MM.1S (cell line): ENCODE results near the gene ADCYAP1R1.
"Not testable (repeated sequence)": the region's sequence is repeated elsewhere in the genome, so short reads cannot be mapped to it uniquely, and the experiment has no call there.

ENCODE experiments used
- DNase-seq: peaks from one replicate; pipeline ENCODE4 v3.0.0-alpha.2; 2015
- H2AFZ ChIP-seq: fragments of 300-600 bp; sonication (generic); 2 replicates; pipeline ENCODE4 v1.6.0; 2016; ENCODE audit warnings: antibody characterized with exemption, low read length
- H3F3A ChIP-seq: fragments of 300-600 bp; sonication (generic); 2 replicates; pipeline ENCODE4 v1.6.1; 2016; ENCODE audit warnings: mild to moderate bottlenecking, antibody characterized with exemption, low read length, moderate library complexity, mixed read lengths; ENCODE audit not compliant: insufficient read depth
- H3K27ac ChIP-seq: fragments of 300-600 bp; sonication (generic); 2 replicates; pipeline ENCODE4 v1.5.1; 2016; ENCODE audit warnings: mild to moderate bottlenecking, low read length
- H3K27me3 ChIP-seq: fragments of 300-600 bp; sonication (generic); replicated peaks from 2 replicates; pipeline ENCODE4 v1.6.0; 2016; ENCODE audit warnings: low read length; ENCODE audit not compliant: insufficient read depth
- H3K36me3 ChIP-seq: fragments of 300-600 bp; sonication (generic); replicated peaks from 2 replicates; pipeline ENCODE4 v1.6.1; 2016; ENCODE audit warnings: mild to moderate bottlenecking, low read length, mixed read lengths; ENCODE audit not compliant: insufficient read depth
- H3K4me1 ChIP-seq: fragments of 300-600 bp; sonication (generic); 2 replicates; pipeline ENCODE4 v1.6.1; 2016; ENCODE audit warnings: low read length, mixed read lengths
- H3K4me2 ChIP-seq: fragments of 300-600 bp; sonication (generic); 2 replicates; pipeline ENCODE4 v1.6.0; 2016; ENCODE audit warnings: low read depth, low read length
- H3K4me3 ChIP-seq: fragments of 300-600 bp; sonication (generic); 2 replicates; pipeline ENCODE4 v1.5.1; 2016; ENCODE audit warnings: low read length, mixed read lengths
- H3K79me2 ChIP-seq: fragments of 300-600 bp; sonication (generic); 2 replicates; pipeline ENCODE4 v1.6.1; 2016; ENCODE audit warnings: mixed run types, low read length, mixed read lengths
- H3K9ac ChIP-seq: fragments of 300-600 bp; sonication (generic); 2 replicates; pipeline ENCODE4 v1.6.1; 2016; ENCODE audit warnings: low read length, mixed read lengths
- H3K9me2 ChIP-seq: fragments of 300-600 bp; sonication (generic); replicated peaks from 2 replicates; pipeline ENCODE4 v1.6.1; 2016; ENCODE audit warnings: mild to moderate bottlenecking, low read length, mixed read lengths; ENCODE audit not compliant: insufficient read depth
- H3K9me3 ChIP-seq: fragments of 300-600 bp; sonication (generic); replicated peaks from 2 replicates; pipeline ENCODE4 v1.6.1; 2016; ENCODE audit warnings: mild to moderate bottlenecking, low read length, mixed read lengths; ENCODE audit not compliant: insufficient read depth
- H4K20me1 ChIP-seq: fragments of 300-600 bp; sonication (generic); 2 replicates; pipeline ENCODE4 v1.6.1; 2016; ENCODE audit warnings: mild to moderate bottlenecking, low read length, moderate library complexity, mixed read lengths; ENCODE audit not compliant: insufficient read depth
- EZH2 ChIP-seq: fragments of 300-600 bp; sonication (generic); optimal IDR thresholded peaks from 2 replicates; pipeline ENCODE3; 2017; ENCODE audit warnings: low read depth, mild to moderate bottlenecking, antibody characterized with exemption, low read length, mixed read lengths
- EZH2phosphoT487 ChIP-seq: fragments of 300-600 bp; sonication (generic); IDR thresholded peaks from 2 replicates; pipeline ENCODE4 v1.6.1; 2018; ENCODE audit warnings: antibody characterized with exemption, low read length
- TF ChIP-seq, protein P1 (sequence below): fragments of 300-600 bp; sonication (generic); IDR thresholded peaks from 2 replicates; pipeline ENCODE4 v1.5.1; 2016; ENCODE audit warnings: antibody characterized with exemption, low read length, mixed read lengths

The ADCYAP1R1 gene

DNA sequence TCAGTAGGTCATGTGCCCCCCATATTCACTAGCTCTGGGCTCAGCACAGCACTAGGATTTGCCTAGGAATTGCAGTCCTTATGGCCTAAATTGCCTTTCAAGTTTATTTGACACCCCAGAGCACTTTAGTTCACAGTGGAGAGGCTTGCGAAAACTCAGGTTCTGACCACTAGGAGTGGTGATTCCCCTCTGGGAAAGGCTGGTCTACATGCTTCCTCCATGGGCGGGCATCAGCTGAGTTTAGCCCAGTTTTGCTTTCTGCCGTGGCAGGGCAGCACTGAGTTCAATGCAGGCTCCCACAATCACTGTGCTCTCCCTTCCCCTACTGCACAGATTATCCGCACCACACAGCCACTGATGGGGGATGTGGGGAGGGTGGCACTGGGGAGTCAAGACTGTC is 94.4 kb downstream of the ADCYAP1R1 start:
- Histone ChIP-seq H3K9me3 (no peaks in the 10 kb centered on the region), H3K4me2 (no peak overlapping the region), H3K79me2 (no peaks in the 10 kb centered on the region), H2AFZ (no peak overlapping the region), H3K9me2 (no peaks in the 10 kb centered on the region), H4K20me1 (no peaks in the 10 kb centered on the region), H3K27me3 (no peaks in the 10 kb centered on the region), H3K9ac (no peak overlapping the region), H3K4me1 (no peaks in the 10 kb centered on the region), H3K27ac (no peak overlapping the region), H3K36me3 (no peaks in the 10 kb centered on the region), H3K4me3 (no peak overlapping the region), H3F3A (no peaks in the 10 kb centered on the region)
- DNase-seq: no peak
- TF ChIP-seq EZH2phosphoT487: no peak
- no peak for TF ChIP-seq EZH2
- TF ChIP-seq, protein P1, sequence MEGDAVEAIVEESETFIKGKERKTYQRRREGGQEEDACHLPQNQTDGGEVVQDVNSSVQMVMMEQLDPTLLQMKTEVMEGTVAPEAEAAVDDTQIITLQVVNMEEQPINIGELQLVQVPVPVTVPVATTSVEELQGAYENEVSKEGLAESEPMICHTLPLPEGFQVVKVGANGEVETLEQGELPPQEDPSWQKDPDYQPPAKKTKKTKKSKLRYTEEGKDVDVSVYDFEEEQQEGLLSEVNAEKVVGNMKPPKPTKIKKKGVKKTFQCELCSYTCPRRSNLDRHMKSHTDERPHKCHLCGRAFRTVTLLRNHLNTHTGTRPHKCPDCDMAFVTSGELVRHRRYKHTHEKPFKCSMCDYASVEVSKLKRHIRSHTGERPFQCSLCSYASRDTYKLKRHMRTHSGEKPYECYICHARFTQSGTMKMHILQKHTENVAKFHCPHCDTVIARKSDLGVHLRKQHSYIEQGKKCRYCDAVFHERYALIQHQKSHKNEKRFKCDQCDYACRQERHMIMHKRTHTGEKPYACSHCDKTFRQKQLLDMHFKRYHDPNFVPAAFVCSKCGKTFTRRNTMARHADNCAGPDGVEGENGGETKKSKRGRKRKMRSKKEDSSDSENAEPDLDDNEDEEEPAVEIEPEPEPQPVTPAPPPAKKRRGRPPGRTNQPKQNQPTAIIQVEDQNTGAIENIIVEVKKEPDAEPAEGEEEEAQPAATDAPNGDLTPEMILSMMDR: no peak

- Histone ChIP-seq H4K20me1 (no peaks in the 10 kb centered on the region), H3K4me3 (no peak overlapping the region), H3K4me1 (no peaks in the 10 kb centered on the region), H3K79me2 (no peaks in the 10 kb centered on the region), H3K27ac (no peak overlapping the region), H3F3A (no peaks in the 10 kb centered on the region), H3K36me3 (no peaks in the 10 kb centered on the region), H2AFZ (no peak overlapping the region), H3K27me3 (no peaks in the 10 kb centered on the region), H3K9ac (no peak overlapping the region), H3K9me2 (no peaks in the 10 kb centered on the region), H3K9me3 (no peaks in the 10 kb centered on the region), H3K4me2 (no peak overlapping the region)
- DNase-seq: no peak
- no peak for TF ChIP-seq EZH2phosphoT487
- TF ChIP-seq EZH2: no peak
- TF ChIP-seq, protein P1: no peak
Observed at GRCh38 chr7:31151849-31152248, 99.7 kb downstream of the ADCYAP1R1 start.

GRCh38 chr7:31153318-31153717 is 101.2 kb downstream of the ADCYAP1R1 start:
- H3K4me1 ChIP-seq, H3K79me2 ChIP-seq, H3K4me2 ChIP-seq, H4K20me1 ChIP-seq, H3K4me3 ChIP-seq, H2AFZ ChIP-seq, H3K36me3 ChIP-seq, H3K9ac ChIP-seq, H3K27ac ChIP-seq, H3K9me2 ChIP-seq, H3F3A ChIP-seq, H3K27me3 ChIP-seq, H3K9me3 ChIP-seq, DNase-seq: not testable (repeated sequence)

- Histone ChIP-seq H3K27ac (no peak overlapping the region), H3K4me2 (no peak overlapping the region), H3K4me1 (peaks cover 8% of the 10 kb centered on the region; the same call in 1 of the 2 replicates), H3K9me2 (no peaks in the 10 kb centered on the region), H3K36me3 (no peaks in the 10 kb centered on the region), H4K20me1 (no peaks in the 10 kb centered on the region), H3K9me3 (no peaks in the 10 kb centered on the region), H3K9ac (no peak overlapping the region), H3K79me2 (no peaks in the 10 kb centered on the region), H2AFZ (no peak overlapping the region), H3K4me3 (no peak overlapping the region), H3K27me3 (no peaks in the 10 kb centered on the region), H3F3A (no peaks in the 10 kb centered on the region)
- TF ChIP-seq EZH2 (no peak), EZH2phosphoT487 (no peak)
- TF ChIP-seq, protein P1: no peak
- no peak for DNase-seq
Observed at GRCh38 chr7:31160941-31161340, 108.8 kb downstream of the ADCYAP1R1 start.
